ENCODE results near the gene C1orf159. TPM values are rescaled to one million over a fixed set of nuclear protein-coding genes. Genes with fewer than 3 reads are reported as not detected.
A peak's percentile ranks its signal among the peaks of the same experiment; 100 is the strongest.

Gene C1orf159
- total and polyA plus RNA-seq, 2 experiments from 2014 or later = 7.1 to 25.1 TPM

DNA sequence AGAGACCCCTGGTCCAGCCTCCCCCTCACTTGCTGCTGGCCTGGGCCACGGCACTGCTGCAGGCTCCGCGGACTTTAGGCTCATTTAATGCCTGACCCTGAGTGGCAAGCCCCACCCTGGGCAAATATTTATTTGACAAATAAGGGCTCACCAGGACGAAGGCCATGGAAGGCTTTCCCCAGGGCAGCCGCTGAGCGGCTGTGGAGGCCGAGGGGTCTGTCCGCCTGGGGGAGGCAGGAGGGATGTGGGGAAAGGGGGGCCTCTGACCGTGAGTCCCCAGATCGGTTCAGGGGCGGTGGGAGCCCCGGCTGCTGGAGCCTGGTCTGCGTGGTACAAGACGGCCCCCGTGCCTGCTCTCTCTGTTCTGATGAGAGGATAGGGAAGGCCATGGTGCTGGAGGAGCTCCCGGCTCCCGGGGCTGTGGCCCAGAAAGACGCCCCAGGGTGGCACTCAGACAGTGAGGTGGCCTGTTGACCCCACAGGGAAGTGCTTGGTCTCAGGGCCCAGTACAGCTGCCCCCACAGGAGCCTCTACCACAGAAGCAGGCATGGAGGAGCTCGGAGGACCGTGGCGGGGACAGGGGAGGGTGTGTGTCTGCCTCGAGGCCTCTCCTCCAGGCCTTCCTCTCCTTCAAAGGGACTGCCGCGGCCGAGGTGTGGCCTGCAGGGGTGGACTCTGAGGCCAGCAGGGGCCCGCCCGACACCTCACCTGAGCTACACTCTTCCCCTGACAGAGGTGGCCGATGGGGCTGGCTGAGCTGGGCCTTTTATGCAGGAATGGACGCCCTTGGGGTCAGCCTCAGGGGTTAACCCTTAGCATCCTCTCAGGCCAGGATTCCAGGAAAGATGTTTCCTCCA lies 9.1 kb upstream of the C1orf159 start:
- WGBS (ENCODE audit: low lambda C conversion rate, missing lambda C conversion rate) = 57% methylated on average over 29 of the region's 29 CpGs
- no peaks in the 10 kb centered on the region for H3K27me3 ChIP-seq
- TF ChIP-seq EZH2 (IDR thresholded peaks at IDR 0.05; ENCODE audit: borderline replicate concordance) (no peak), EZH2phosphoT487 (IDR thresholded peaks at IDR 0.05; ENCODE audit: low read depth, severe bottlenecking, unreplicated experiment) (no peak)
- TF ChIP-seq, protein P1, sequence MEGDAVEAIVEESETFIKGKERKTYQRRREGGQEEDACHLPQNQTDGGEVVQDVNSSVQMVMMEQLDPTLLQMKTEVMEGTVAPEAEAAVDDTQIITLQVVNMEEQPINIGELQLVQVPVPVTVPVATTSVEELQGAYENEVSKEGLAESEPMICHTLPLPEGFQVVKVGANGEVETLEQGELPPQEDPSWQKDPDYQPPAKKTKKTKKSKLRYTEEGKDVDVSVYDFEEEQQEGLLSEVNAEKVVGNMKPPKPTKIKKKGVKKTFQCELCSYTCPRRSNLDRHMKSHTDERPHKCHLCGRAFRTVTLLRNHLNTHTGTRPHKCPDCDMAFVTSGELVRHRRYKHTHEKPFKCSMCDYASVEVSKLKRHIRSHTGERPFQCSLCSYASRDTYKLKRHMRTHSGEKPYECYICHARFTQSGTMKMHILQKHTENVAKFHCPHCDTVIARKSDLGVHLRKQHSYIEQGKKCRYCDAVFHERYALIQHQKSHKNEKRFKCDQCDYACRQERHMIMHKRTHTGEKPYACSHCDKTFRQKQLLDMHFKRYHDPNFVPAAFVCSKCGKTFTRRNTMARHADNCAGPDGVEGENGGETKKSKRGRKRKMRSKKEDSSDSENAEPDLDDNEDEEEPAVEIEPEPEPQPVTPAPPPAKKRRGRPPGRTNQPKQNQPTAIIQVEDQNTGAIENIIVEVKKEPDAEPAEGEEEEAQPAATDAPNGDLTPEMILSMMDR (IDR thresholded peaks at IDR 0.05; ENCODE audit: poor library complexity) = no peak
- peak; percentile 86 for DNase-seq (ENCODE audit: low spot score)
- no peak overlapping the region for H2AFZ ChIP-seq
- H3K9me2 ChIP-seq (replicated peaks; ENCODE audit: insufficient read depth) = no peaks in the 10 kb centered on the region
- no peak overlapping the region for H3K4me3 ChIP-seq
- peaks cover 57% of the 10 kb centered on the region for H3K4me1 ChIP-seq (ENCODE audit: insufficient read depth)
- peak overlapping the region; percentile 95 for H3K27ac ChIP-seq
- H3K36me3 ChIP-seq (replicated peaks; ENCODE audit: insufficient read depth, low read depth) = no peaks in the 10 kb centered on the region
- H4K20me1 ChIP-seq (ENCODE audit: insufficient read depth, poor library complexity, severe bottlenecking) = no peaks in the 10 kb centered on the region
- H3K79me2 ChIP-seq = peaks cover 13% of the 10 kb centered on the region
- H3K9me3 ChIP-seq (ENCODE audit: low read depth) = no peaks in the 10 kb centered on the region
- peak overlapping the region; percentile 70 for H3K4me2 ChIP-seq

DNA sequence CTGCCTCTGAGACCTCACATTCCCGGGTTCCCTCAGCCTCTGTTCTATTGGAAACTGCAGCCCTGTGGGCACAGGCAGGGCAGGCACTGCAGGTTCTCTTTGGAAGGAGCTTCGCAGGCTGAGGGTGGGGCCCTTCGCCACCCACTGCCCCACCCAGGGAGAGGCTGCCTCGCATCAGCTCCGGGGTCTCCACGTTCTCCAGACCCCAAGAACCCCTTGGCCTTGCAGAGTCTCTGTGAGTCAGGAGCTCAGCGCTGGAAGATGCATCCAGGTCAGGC lies 8.6 kb upstream of the C1orf159 start:
- H3K27ac ChIP-seq = peak overlapping the region; percentile 95
- H3K4me3 ChIP-seq = no peak overlapping the region

DNA sequence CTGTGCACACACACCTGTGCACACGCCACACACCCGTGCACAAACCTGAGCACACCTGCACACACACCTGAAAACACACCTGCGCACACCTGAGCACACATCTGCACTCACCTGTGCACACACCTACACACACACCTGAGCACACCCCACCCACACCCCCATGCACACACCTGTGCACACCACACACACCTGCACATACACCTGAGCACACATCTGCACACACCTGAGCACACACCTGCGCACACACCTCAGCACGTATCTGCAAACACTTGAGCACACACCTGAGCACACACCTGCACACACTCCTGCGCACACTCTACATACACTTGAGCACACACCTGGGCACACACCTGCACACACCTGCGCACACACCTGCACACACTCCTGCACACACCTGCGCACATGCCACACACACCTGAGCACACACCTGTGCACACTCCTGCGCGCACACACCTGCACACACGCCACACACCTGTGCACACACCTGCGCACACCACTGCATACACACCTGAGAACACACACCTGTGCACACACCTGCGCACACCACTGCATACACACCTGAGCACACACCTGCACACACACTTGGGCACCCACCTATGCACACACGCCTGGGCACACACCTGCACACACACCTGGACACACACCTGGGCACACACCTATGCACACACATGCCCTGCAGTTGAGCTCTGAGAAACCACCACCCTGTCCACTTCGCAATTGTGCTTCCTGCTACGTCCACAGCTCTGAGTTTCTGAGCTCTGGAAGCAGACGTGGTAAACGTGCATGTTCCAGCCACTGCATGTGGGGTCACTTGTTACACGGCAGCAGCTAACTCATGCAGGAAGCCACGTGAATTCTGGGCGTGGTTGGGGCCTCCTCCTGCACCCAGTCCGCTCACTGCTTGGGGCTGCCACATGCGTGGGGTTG lies 8.0 kb upstream of the C1orf159 start:
- H3K36me3 ChIP-seq (replicated peaks; ENCODE audit: insufficient read depth, low read depth) = no peaks in the 10 kb centered on the region
- H3K9me3 ChIP-seq (ENCODE audit: low read depth) = no peaks in the 10 kb centered on the region
- H3K27ac ChIP-seq = peak overlapping the region; percentile 95
- TF ChIP-seq EZH2 (IDR thresholded peaks at IDR 0.05; ENCODE audit: borderline replicate concordance) (no peak), EZH2phosphoT487 (IDR thresholded peaks at IDR 0.05; ENCODE audit: low read depth, severe bottlenecking, unreplicated experiment) (no peak)
- TF ChIP-seq, protein P1 (IDR thresholded peaks at IDR 0.05; ENCODE audit: poor library complexity) = no peak
- 91% methylated on average over 23 of the region's 23 CpGs for WGBS (ENCODE audit: low lambda C conversion rate, missing lambda C conversion rate)
- H3K27me3 ChIP-seq = no peaks in the 10 kb centered on the region
- H3K9me2 ChIP-seq (replicated peaks; ENCODE audit: insufficient read depth) = no peaks in the 10 kb centered on the region
- no peaks in the 10 kb centered on the region for H4K20me1 ChIP-seq (ENCODE audit: insufficient read depth, poor library complexity, severe bottlenecking)
- peak; percentile 3 for DNase-seq (ENCODE audit: low spot score)
- H3K79me2 ChIP-seq = peaks cover 7% of the 10 kb centered on the region
- no peak overlapping the region for H2AFZ ChIP-seq
- peak overlapping the region; percentile 70 for H3K4me2 ChIP-seq
- no peak overlapping the region for H3K4me3 ChIP-seq
- peaks cover 51% of the 10 kb centered on the region for H3K4me1 ChIP-seq (ENCODE audit: insufficient read depth)

More for the DNA sequence above, 8.6 kb upstream of the C1orf159 start:
- Histone ChIP-seq H3K4me2 (peak overlapping the region; percentile 70), H3K4me1 (ENCODE audit: insufficient read depth) (peaks cover 57% of the 10 kb centered on the region), H3K9me2 (replicated peaks; ENCODE audit: insufficient read depth) (no peaks in the 10 kb centered on the region), H4K20me1 (ENCODE audit: insufficient read depth, poor library complexity, severe bottlenecking) (no peaks in the 10 kb centered on the region), H3K27me3 (no peaks in the 10 kb centered on the region), H2AFZ (no peak overlapping the region), H3K79me2 (peaks cover 12% of the 10 kb centered on the region), H3K9me3 (ENCODE audit: low read depth) (no peaks in the 10 kb centered on the region), H3K36me3 (replicated peaks; ENCODE audit: insufficient read depth, low read depth) (no peaks in the 10 kb centered on the region)
- DNase-seq (ENCODE audit: low spot score) = no peak
- TF ChIP-seq EZH2phosphoT487 (IDR thresholded peaks at IDR 0.05; ENCODE audit: low read depth, severe bottlenecking, unreplicated experiment) (no peak), EZH2 (IDR thresholded peaks at IDR 0.05; ENCODE audit: borderline replicate concordance) (no peak)
- TF ChIP-seq, protein P1 (IDR thresholded peaks at IDR 0.05; ENCODE audit: poor library complexity) = no peak
- WGBS (ENCODE audit: low lambda C conversion rate, missing lambda C conversion rate) = 72% methylated on average over 7 of the region's 7 CpGs
